Right lobe of liver (tissue), 4 donors: Measurements from ENCODE around the gene NKG7.

Experiments
- POLR2A ChIP-seq: fragments of 450-650 bp; IDR thresholded peaks from one replicate; pipeline ENCODE4 v1.6.1; 2017; ENCODE audit warnings: antibody characterized with exemption, mild to moderate bottlenecking
- TF ChIP-seq, protein P1 (sequence below), 4 donors: fragments of 200-600 bp in 3 of 4; fragments of 450-650 bp in 1 of 4; IDR thresholded peaks; one replicate each; pipeline versions ENCODE4 v1.5.1 to v1.8.0; 2016 to 2022; ENCODE audit warnings: antibody characterized with exemption in 4 of 4, mild to moderate bottlenecking in 2 of 4
- donor health status: DM: no; HTN: no; CAD: no.
- donor health status: DM: no; HTN: no; CAD: no.
- donor health status: DM: no; HTN: yes; CAD: no.

DNA sequence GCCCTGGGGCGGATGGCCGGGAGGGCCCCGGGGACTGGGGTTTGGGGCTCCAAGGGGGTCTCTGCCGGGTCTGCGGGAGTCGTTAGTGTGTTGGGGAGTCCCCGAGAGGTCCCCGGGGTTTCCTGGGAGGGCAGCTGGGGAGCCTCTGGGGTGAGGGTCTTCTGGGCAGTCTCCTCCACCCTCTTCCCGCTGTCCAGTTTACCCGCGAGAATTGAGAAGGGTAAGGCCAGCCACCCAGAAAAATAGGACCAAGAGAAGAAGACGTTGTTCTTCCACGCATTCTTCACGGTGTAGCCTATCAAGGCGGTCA is 5.2 kb downstream of the NKG7 start:
- TF ChIP-seq, protein P1, sequence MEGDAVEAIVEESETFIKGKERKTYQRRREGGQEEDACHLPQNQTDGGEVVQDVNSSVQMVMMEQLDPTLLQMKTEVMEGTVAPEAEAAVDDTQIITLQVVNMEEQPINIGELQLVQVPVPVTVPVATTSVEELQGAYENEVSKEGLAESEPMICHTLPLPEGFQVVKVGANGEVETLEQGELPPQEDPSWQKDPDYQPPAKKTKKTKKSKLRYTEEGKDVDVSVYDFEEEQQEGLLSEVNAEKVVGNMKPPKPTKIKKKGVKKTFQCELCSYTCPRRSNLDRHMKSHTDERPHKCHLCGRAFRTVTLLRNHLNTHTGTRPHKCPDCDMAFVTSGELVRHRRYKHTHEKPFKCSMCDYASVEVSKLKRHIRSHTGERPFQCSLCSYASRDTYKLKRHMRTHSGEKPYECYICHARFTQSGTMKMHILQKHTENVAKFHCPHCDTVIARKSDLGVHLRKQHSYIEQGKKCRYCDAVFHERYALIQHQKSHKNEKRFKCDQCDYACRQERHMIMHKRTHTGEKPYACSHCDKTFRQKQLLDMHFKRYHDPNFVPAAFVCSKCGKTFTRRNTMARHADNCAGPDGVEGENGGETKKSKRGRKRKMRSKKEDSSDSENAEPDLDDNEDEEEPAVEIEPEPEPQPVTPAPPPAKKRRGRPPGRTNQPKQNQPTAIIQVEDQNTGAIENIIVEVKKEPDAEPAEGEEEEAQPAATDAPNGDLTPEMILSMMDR (IDR thresholded peaks at IDR 0.05): no peak
- peak; percentile 84 for TF ChIP-seq POLR2A
